ENCODE results near the gene GALNS.

GRCh38 chr16:88865742-88866141, 9.0 kb upstream of the GALNS start:
- TF ChIP-seq, protein P1, sequence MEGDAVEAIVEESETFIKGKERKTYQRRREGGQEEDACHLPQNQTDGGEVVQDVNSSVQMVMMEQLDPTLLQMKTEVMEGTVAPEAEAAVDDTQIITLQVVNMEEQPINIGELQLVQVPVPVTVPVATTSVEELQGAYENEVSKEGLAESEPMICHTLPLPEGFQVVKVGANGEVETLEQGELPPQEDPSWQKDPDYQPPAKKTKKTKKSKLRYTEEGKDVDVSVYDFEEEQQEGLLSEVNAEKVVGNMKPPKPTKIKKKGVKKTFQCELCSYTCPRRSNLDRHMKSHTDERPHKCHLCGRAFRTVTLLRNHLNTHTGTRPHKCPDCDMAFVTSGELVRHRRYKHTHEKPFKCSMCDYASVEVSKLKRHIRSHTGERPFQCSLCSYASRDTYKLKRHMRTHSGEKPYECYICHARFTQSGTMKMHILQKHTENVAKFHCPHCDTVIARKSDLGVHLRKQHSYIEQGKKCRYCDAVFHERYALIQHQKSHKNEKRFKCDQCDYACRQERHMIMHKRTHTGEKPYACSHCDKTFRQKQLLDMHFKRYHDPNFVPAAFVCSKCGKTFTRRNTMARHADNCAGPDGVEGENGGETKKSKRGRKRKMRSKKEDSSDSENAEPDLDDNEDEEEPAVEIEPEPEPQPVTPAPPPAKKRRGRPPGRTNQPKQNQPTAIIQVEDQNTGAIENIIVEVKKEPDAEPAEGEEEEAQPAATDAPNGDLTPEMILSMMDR (conservative IDR thresholded peaks at IDR 0.05; ENCODE audit: low read depth, low read length), result no peak
- TF ChIP-seq FOS (IDR thresholded peaks at IDR 0.05; ENCODE audit: low read depth, low read length) (no peak), MXI1 (IDR thresholded peaks at IDR 0.05; ENCODE audit: borderline replicate concordance, low read depth, low read length) (no peak), USF2 (IDR thresholded peaks at IDR 0.05; ENCODE audit: low read depth, low read length) (no peak), MAZ (IDR thresholded peaks at IDR 0.05; ENCODE audit: borderline replicate concordance, low read depth, low read length) (no peak), POLR2A (IDR thresholded peaks at IDR 0.05; ENCODE audit: low read depth, low read length) (no peak), RCOR1 (IDR thresholded peaks at IDR 0.05; ENCODE audit: insufficient replicate concordance, low read length) (no peak)

All from IMR-90 (cell line).